IPS-NIHi11 (cell line): ENCODE data around the gene TTC38.

Source experiments
- DNase-seq: peaks from one replicate; pipeline ENCODE4 v3.0.0; 2012; ENCODE audit warnings: mixed read lengths, low spot score

TTC38 gene

GRCh38 chr22:46278656-46279645 is 11.1 kb downstream of the TTC38 start:
- no peak for DNase-seq

- no peak for DNase-seq
Measured at GRCh38 chr22:46280063-46280817, 12.4 kb downstream of the TTC38 start.

- DNase-seq: no peak
Measured at GRCh38 chr22:46280999-46281623, 13.3 kb downstream of the TTC38 start.

GRCh38 chr22:46281866-46282678 is 14.3 kb downstream of the TTC38 start:
- DNase-seq: no peak

- no peak for DNase-seq
Measured at GRCh38 chr22:46286006-46286405, 18.2 kb downstream of the TTC38 start.

GRCh38 chr22:46286941-46287872 is 19.4 kb downstream of the TTC38 start:
- DNase-seq: no peak

GRCh38 chr22:46287873-46288751 is 20.3 kb downstream of the TTC38 start:
- DNase-seq: no peak

GRCh38 chr22:46288846-46289243 is 21.0 kb downstream of the TTC38 start:
- no peak for DNase-seq

GRCh38 chr22:46289244-46289891 is 21.6 kb downstream of the TTC38 start:
- DNase-seq: no peak

- DNase-seq: no peak
Measured at GRCh38 chr22:46290121-46290842, 22.5 kb downstream of the TTC38 start.

GRCh38 chr22:46290843-46291785 is 23.3 kb downstream of the TTC38 start:
- no peak for DNase-seq

- DNase-seq: no peak
Measured at GRCh38 chr22:46292173-46292572, 24.4 kb downstream of the TTC38 start.

- DNase-seq: no peak
Measured at GRCh38 chr22:46292732-46293131, 24.9 kb downstream of the TTC38 start.

- DNase-seq: no peak
Measured at GRCh38 chr22:46293577-46294260, 25.9 kb downstream of the TTC38 start.

- no peak for DNase-seq
Measured at GRCh38 chr22:46294784-46295183, 27.0 kb downstream of the TTC38 start.

- no peak for DNase-seq
Measured at GRCh38 chr22:46295277-46295971, 27.6 kb downstream of the TTC38 start.
